Fibroblast of skin of left quadriceps (primary cell): ENCODE measurements around the gene F12.

ENCODE experiments used
- DNase-seq, 2 experiments: peaks; one replicate each; pipeline ENCODE4 v3.0.0-alpha.2; 2013; ENCODE audit warnings: low read depth in 2 of 2

The F12 gene

DNA sequence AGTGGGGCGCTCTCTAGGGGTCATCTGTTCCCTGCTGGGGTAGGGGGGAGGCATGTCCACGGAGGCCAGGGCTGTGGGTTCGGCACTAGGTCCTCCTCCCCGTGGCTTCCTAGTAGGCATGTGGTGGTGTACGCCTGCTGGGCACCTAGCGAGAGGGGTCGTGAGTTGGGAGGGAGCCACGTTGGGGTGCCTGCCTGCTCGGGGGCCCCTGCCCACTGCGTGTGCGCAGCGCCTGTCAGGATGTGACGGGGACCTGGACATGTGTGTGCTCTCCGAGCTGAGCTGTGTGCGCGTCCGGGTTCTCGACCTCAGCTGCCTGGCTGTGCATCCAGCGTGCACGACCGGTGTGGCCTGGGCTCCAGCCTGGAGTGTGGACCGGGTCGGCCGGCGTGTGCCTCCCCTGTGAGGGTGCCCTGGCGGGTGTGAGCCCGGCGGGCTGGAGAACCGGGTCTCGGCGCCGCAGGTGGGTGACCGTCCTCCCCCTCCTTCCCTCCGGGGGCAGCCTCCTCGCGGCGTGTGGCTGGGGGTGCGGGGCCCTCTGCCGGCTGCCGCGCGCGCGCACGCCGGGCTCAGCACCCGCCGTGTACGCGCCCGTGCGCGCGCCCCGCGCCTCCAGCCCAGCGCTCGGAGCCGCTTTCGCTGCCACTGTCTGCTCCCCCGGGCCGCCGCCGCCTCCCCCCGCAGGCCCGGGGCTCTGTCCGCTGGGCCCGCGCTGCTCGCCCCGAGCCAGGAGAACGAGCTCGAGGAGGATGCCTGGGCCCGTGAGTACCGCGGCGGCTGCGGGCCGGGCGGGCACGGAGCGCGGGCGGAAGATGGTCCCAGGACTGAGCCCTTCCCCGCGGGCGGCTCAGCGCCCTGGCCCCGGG, 37.1 kb upstream of the F12 start, which contains the start of gene PRR7:
PRR7 (plus strand) TSS at position 615 of the 866 bp plus-strand sequence. CDS start 8,254 bp downstream, outside the sequence.
- peak in 1 of 2 experiments; percentile 45 for DNase-seq

- DNase-seq, result no peak
Measured at GRCh38 chr5:177445917-177446199, 36.5 kb upstream of the F12 start.

- no peak for DNase-seq
Measured at GRCh38 chr5:177445052-177445916, 35.9 kb upstream of the F12 start.

- DNase-seq, result no peak
Measured at GRCh38 chr5:177444106-177445051, 35.0 kb upstream of the F12 start.

- no peak for DNase-seq
Measured at GRCh38 chr5:177443144-177443983, 34.0 kb upstream of the F12 start.

GRCh38 chr5:177442066-177442826, 32.9 kb upstream of the F12 start:
- DNase-seq, result no peak

DNA sequence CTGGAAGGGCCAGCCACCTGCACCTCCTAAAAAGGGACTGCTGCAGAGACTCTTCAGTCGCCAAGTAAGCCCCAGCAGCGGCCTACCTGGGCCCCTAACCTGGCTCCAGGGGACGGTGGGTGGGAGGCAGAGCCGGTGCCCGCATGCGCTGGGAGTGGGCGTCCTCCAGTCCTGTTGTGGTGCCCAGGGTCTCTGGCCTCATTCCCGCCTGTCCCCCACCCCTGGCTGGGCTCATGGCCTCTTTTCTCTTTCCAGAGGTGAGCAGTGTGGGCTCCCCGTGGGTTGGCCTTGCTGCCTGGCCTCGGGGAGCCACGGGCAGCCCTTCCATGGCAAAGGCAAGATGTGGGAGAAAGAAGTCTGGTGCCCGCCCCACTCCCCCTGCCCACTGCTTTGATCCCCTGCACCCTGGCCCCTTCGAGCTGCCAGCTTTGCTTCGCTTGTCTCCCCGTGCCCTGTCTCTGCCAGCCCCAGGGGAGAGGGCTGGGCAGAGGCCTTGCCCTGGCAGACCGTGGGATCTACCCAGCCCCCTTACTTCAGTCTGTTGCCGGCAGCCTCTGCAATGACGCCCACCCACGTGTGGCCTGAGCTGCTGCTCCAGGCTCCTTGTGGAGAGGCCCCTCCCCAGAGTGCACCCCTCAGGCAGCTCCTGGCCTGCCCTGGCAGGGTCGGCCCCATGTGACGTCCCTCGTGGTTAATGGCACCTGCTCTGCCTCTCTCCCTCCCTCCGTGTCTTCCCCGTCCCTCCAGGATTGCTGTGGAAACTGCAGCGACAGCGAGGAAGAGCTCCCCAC, 31.8 kb upstream of the F12 start:
- DNase-seq, result no peak

DNA sequence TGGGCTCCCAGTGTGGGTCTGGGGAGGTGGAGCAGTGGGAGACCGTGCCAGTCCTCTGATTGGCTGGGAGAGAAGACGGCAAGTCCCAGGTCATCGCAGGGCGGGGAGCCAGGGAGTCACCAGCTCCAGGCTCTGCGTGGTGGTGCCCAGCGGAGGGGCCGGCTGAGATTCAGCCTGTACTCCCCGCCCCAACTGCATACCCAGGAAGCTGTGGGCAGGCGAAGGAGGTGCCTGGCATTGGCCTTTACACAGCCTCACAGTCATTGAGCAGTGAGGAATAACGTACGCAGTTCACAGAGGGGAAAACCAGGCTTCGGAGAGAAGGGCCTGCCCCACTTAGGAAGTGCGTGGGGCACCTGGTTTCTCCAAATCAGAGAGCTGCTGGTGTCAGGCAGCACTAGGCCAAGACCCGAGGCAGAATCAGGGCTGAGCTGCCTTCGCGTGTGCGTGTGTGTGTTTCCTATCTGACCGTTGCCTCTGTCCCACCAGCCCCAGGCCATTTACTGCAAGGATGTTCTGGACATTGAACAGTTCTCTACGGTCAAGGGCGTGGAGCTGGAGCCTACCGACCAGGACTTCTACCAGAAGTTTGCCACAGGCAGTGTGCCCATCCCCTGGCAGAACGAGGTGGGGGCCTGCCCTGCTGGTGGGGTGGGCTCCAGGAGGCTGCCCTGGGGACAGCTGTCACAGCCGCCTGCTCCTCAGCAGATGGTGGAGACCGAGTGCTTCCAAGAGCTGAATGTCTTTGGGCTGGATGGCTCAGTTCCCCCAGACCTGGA, 31.0 kb upstream of the F12 start:
- DNase-seq, result no peak

GRCh38 chr5:177439518-177440053, 30.2 kb upstream of the F12 start:
- DNase-seq, result no peak

DNA sequence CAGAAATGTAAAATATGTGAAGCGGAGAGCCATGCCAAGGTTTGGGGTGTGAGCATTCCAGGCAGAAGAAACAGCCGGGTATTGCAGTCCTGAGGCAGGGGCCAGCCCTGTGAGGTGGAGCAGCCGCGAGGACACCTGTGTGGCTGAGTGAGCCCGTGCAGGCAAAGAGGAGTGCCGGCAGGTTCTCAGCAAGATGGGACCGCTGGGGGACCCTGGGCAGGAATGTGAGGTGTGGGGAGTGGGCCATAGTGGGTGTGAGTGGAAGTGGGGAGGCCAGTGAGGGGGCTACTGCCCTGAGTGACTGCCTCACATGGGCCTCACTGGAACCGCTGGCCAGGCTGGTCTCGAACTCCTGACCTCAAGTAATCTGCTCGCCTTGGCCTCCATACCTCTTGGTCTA, 29.1 kb upstream of the F12 start:
- DNase-seq, result no peak

DNA sequence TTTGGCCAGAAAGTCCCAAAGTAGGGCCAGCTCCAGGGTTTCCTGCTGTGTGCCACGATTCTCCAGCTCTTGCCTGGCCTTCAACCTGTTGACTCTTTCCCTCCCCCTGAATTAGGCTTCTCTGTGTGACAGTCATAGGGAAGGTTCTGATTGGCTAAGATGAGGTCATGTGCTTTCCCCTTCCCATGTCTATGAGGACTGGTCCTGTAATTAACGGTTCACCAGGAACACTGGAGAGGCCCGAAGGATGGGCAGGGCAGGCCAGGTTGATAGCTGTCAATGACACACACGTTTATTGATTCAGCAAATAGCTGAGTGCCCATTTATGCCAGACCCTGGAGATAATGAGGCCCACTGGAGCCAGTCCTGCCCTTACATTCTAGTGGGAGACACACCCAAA, 28.3 kb upstream of the F12 start:
- no peak for DNase-seq

DNA sequence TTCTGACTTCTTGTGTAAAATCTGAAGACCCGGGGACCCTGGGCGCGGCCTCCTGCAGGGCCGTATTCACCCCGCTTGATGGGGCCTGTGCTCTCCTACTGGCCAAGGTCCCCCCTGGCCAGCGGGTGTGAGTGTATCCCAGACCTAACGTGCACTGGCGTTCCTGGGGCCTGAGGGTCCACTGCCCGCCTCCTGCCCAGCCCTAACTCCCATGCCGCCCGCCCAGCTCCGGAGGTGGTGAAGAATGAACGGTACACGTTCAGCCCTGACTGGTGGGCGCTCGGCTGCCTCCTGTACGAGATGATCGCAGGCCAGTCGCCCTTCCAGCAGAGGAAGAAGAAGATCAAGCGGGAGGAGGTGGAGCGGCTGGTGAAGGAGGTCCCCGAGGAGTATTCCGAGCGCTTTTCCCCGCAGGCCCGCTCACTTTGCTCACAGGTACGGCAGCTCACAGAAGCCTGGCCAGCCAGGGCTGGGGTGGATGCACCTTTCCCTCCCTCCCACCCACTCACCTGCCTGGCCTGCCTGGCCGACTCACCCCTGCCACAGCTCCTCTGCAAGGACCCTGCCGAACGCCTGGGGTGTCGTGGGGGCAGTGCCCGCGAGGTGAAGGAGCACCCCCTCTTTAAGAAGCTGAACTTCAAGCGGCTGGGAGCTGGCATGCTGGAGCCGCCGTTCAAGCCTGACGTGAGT, 26.6 kb upstream of the F12 start:
- DNase-seq, result no peak

DNA sequence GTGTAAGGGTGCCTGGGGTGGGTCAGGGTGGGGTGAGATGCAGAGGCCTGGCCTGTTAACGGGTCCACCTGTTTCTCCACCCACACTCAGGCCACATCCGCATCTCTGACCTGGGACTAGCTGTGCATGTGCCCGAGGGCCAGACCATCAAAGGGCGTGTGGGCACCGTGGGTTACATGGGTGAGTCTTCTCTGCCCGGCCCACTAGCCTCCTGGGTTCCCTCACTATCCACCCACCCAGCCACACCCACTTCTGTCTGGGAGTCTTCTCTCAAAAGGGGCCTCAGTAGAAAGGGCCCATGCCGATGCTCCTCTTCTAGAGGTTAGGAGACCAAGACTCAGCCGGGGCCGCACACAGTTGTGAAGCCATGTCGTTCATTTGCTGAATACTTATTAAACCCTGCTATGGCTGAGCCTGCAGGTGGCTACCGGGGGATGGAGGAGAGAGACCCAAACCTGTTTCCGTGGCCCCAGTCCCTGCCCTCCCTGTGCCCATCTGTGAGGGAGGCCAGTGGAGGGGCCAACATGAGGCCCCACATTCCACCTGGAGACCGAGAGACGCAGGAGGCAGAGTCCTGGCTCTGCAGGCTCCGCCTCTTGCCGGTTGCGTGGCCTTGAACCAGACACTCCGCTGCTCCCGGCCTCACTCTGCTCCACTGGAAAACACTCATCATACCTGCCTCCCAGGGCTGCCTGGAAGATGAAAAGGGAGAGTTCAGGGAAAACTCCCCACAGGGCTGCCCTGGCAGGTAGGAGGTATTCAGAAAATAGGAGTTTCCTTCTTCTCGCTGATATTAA, 25.8 kb upstream of the F12 start:
- no peak for DNase-seq

GRCh38 chr5:177434437-177434836, 25.1 kb upstream of the F12 start:
- DNase-seq, result no peak

DNA sequence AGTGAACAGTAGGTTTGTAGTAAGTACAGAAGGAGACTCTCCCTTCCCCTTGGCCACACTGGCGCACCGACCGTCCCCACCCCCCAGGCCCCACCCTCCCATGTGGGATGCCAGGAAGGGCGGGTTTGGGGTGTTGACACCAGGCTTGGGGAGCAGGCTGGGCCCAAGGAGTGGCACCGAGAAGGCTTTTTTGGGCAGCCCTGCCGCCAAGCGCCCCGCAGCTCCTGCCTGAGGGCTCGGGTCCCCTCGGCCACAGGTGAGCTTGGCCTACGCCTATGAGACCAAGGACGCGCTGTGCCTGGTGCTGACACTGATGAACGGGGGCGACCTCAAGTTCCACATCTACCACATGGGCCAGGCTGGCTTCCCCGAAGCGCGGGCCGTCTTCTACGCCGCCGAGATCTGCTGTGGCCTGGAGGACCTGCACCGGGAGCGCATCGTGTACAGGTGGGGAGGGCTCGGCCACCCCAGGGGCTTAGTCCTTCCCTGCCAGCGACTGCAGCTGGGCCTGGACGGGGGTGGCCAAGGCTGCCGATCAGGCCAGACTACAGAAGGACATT, 24.4 kb upstream of the F12 start:
- no peak for DNase-seq

DNA sequence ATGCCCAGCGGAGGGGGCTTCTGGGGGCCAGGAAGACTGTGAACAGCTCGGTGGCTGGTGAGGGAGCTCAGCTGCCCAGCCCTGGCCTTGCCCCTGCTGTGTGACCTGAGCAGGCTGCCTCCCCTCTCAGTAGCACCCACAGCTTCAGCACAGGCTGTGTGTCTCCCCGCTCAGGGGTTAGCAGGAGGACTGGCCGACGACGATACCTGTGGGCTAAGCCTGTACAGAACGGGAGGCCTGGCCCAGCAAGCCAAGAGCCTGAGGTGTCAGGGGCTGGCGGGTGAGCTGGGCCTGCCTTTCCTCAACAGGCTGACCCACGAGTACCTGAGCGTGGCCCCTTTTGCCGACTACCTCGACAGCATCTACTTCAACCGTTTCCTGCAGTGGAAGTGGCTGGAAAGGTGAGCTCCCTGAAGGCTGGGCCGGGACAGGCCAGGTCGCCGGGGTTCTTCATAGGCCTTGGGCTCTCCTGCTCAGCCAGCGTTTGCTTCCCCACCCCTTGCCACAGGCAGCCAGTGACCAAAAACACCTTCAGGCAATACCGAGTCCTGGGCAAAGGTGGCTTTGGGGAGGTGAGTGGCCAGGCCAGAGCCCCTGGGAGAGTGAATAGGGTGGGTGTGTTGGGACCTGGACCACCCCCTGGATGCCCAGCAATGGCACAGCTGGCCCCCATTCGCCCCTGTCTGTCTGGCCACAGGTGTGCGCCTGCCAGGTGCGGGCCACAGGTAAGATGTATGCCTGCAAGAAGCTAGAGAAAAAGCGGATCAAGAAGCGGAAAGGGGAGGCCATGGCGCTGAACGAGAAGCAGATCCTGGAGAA, 23.7 kb upstream of the F12 start:
- DNase-seq, result no peak
